ENCODE measurements around the gene SPACA4.
"Not testable (repeated sequence)": the region's sequence is repeated elsewhere in the genome, so short reads cannot be mapped to it uniquely, and the experiment has no call there.

The SPACA4 gene

GRCh38 chr19:48575931-48576622 is 30.5 kb upstream of the SPACA4 start:
- no peaks in the 10 kb centered on the region for H3K36me3 ChIP-seq (ENCODE audit: insufficient read depth, low read length)
- H3K4me1 ChIP-seq (ENCODE audit: insufficient read depth, low read length): no peaks in the 10 kb centered on the region
- H3K4me3 ChIP-seq (ENCODE audit: low read depth in 1 of 2, low read length in 2 of 2): no peak overlapping the region
- no peaks in the 10 kb centered on the region for H3K27me3 ChIP-seq (ENCODE audit: control insufficient read depth in 1 of 2, insufficient read depth in 2 of 2, low read length in 2 of 2)
- H3K9me3 ChIP-seq (ENCODE audit: low read length): no peaks in the 10 kb centered on the region
- no peak overlapping the region for H3K9ac ChIP-seq (ENCODE audit: low read length)
- no peak overlapping the region for H3K27ac ChIP-seq (ENCODE audit: low read depth, low read length)

- not testable (repeated sequence) for H3K4me1 ChIP-seq (ENCODE audit: insufficient read depth, low read length); H3K4me3 ChIP-seq (ENCODE audit: low read depth in 1 of 2, low read length in 2 of 2); H3K27ac ChIP-seq (ENCODE audit: low read depth, low read length); H3K9me3 ChIP-seq (ENCODE audit: low read length); H3K9ac ChIP-seq (ENCODE audit: low read length); H3K27me3 ChIP-seq (ENCODE audit: control insufficient read depth in 1 of 2, insufficient read depth in 2 of 2, low read length in 2 of 2); H3K36me3 ChIP-seq (ENCODE audit: insufficient read depth, low read length)
Measured at GRCh38 chr19:48577908-48578307, 28.6 kb upstream of the SPACA4 start.

DNA sequence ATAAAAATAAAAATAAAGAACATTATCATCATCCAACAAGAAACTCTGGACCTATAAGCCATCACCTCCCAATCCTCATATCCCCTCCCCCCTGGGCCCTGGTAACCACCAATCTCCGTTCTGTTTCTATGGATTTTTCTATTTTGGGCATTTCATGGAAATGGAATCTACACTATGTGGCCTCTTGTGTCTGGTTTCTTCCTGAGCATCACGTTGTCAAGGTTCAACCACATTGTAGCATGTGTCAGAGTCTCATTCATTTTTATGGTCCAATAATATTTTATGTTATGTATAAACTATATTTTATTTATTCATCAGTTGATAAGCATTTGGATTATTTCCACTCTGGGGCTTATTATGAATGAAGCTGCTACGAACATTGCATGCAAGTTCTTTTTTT is 27.7 kb upstream of the SPACA4 start:
- Histone ChIP-seq H3K27ac (ENCODE audit: low read depth, low read length) (no peak overlapping the region), H3K36me3 (ENCODE audit: insufficient read depth, low read length) (no peaks in the 10 kb centered on the region), H3K27me3 (ENCODE audit: control insufficient read depth in 1 of 2, insufficient read depth in 2 of 2, low read length in 2 of 2) (no peaks in the 10 kb centered on the region), H3K4me3 (ENCODE audit: low read depth in 1 of 2, low read length in 2 of 2) (no peak overlapping the region), H3K4me1 (ENCODE audit: insufficient read depth, low read length) (no peaks in the 10 kb centered on the region), H3K9me3 (ENCODE audit: low read length) (no peaks in the 10 kb centered on the region), H3K9ac (ENCODE audit: low read length) (no peak overlapping the region)

DNA sequence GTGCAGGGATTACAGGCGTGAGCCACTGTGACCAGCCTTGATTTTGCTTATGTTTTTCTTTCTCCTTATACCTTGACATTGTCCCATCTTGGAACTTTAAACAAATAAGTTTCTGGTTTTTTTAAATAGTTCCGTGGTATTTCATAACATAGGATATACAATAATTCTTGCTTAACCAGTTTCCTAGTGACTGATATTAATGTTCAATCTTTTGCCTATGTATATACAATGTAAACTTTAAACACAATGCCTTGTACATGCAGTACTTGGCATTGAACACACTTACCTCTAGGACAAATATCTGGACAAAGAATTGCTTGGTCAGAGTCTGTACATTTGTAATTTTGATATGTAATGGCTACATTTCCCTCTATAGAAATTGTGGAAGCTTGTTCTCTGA is 24.4 kb upstream of the SPACA4 start:
- H3K27ac ChIP-seq (ENCODE audit: low read depth, low read length): no peak overlapping the region
- no peaks in the 10 kb centered on the region for H3K36me3 ChIP-seq (ENCODE audit: insufficient read depth, low read length)
- H3K4me1 ChIP-seq (ENCODE audit: insufficient read depth, low read length): peaks cover 4% of the 10 kb centered on the region
- no peaks in the 10 kb centered on the region for H3K9me3 ChIP-seq (ENCODE audit: low read length)
- H3K4me3 ChIP-seq (ENCODE audit: low read depth in 1 of 2, low read length in 2 of 2): no peak overlapping the region
- H3K9ac ChIP-seq (ENCODE audit: low read length): no peak overlapping the region
- no peaks in the 10 kb centered on the region for H3K27me3 ChIP-seq (ENCODE audit: control insufficient read depth in 1 of 2, insufficient read depth in 2 of 2, low read length in 2 of 2)

DNA sequence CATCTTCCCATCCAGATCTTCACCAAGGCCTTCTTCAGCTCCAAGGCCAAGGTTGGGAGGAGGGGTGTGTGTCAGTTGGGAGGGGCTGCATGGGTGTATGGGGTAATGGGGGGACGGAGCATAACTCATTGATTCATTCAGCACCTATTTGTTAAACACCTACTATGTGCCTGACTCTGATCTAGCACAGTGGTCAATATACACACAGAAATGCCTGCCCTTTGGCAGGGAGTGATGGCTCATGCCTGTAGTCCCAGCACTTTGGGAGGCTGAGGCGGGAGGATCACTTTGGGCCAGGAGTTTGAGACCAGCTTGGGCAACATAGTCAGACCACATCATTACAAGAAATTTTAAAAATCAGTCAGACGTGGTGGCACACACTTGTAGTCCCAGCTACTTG is 19.2 kb upstream of the SPACA4 start:
- no peak overlapping the region for H3K27ac ChIP-seq (ENCODE audit: low read depth, low read length)
- no peaks in the 10 kb centered on the region for H3K36me3 ChIP-seq (ENCODE audit: insufficient read depth, low read length)
- no peaks in the 10 kb centered on the region for H3K27me3 ChIP-seq (ENCODE audit: control insufficient read depth in 1 of 2, insufficient read depth in 2 of 2, low read length in 2 of 2)
- no peaks in the 10 kb centered on the region for H3K9me3 ChIP-seq (ENCODE audit: low read length)
- H3K4me1 ChIP-seq (ENCODE audit: insufficient read depth, low read length): peaks cover 8% of the 10 kb centered on the region
- no peak overlapping the region for H3K9ac ChIP-seq (ENCODE audit: low read length)
- no peak overlapping the region for H3K4me3 ChIP-seq (ENCODE audit: low read depth in 1 of 2, low read length in 2 of 2)

GRCh38 chr19:48588670-48589401 is 17.7 kb upstream of the SPACA4 start:
- H3K9me3 ChIP-seq (ENCODE audit: low read length): no peaks in the 10 kb centered on the region
- H3K27me3 ChIP-seq (ENCODE audit: control insufficient read depth in 1 of 2, insufficient read depth in 2 of 2, low read length in 2 of 2): no peaks in the 10 kb centered on the region
- peak overlapping the region; percentile 39 for H3K27ac ChIP-seq (ENCODE audit: low read depth, low read length)
- peak overlapping the region; percentile 29 to 55 for H3K4me3 ChIP-seq (ENCODE audit: low read depth in 1 of 2, low read length in 2 of 2)
- H3K36me3 ChIP-seq (ENCODE audit: insufficient read depth, low read length): no peaks in the 10 kb centered on the region
- peak overlapping the region; percentile 33 for H3K9ac ChIP-seq (ENCODE audit: low read length)
- peaks cover 8% of the 10 kb centered on the region for H3K4me1 ChIP-seq (ENCODE audit: insufficient read depth, low read length)

GRCh38 chr19:48591021-48591420 is 15.5 kb upstream of the SPACA4 start:
- Histone ChIP-seq H3K9ac (ENCODE audit: low read length) (no peak overlapping the region), H3K4me3 (ENCODE audit: low read depth in 1 of 2, low read length in 2 of 2) (no peak overlapping the region), H3K36me3 (ENCODE audit: insufficient read depth, low read length) (no peaks in the 10 kb centered on the region), H3K27me3 (ENCODE audit: control insufficient read depth in 1 of 2, insufficient read depth in 2 of 2, low read length in 2 of 2) (no peaks in the 10 kb centered on the region), H3K9me3 (ENCODE audit: low read length) (no peaks in the 10 kb centered on the region), H3K27ac (ENCODE audit: low read depth, low read length) (no peak overlapping the region), H3K4me1 (ENCODE audit: insufficient read depth, low read length) (peaks cover 4% of the 10 kb centered on the region)

GRCh38 chr19:48595171-48595570 is 11.4 kb upstream of the SPACA4 start:
- Histone ChIP-seq H3K9me3 (ENCODE audit: low read length) (no peaks in the 10 kb centered on the region), H3K36me3 (ENCODE audit: insufficient read depth, low read length) (no peaks in the 10 kb centered on the region), H3K4me3 (ENCODE audit: low read depth in 1 of 2, low read length in 2 of 2) (no peak overlapping the region), H3K4me1 (ENCODE audit: insufficient read depth, low read length) (no peaks in the 10 kb centered on the region), H3K27ac (ENCODE audit: low read depth, low read length) (no peak overlapping the region), H3K9ac (ENCODE audit: low read length) (no peak overlapping the region), H3K27me3 (ENCODE audit: control insufficient read depth in 1 of 2, insufficient read depth in 2 of 2, low read length in 2 of 2) (no peaks in the 10 kb centered on the region)

GRCh38 chr19:48595833-48596232 is 10.7 kb upstream of the SPACA4 start:
- Histone ChIP-seq H3K4me1 (ENCODE audit: insufficient read depth, low read length) (no peaks in the 10 kb centered on the region), H3K9me3 (ENCODE audit: low read length) (no peaks in the 10 kb centered on the region), H3K27me3 (ENCODE audit: control insufficient read depth in 1 of 2, insufficient read depth in 2 of 2, low read length in 2 of 2) (no peaks in the 10 kb centered on the region), H3K27ac (ENCODE audit: low read depth, low read length) (no peak overlapping the region), H3K36me3 (ENCODE audit: insufficient read depth, low read length) (no peaks in the 10 kb centered on the region), H3K9ac (ENCODE audit: low read length) (no peak overlapping the region), H3K4me3 (ENCODE audit: low read depth in 1 of 2, low read length in 2 of 2) (no peak overlapping the region)

- H3K4me3 ChIP-seq (ENCODE audit: low read depth in 1 of 2, low read length in 2 of 2): no peak overlapping the region
Measured at GRCh38 chr19:48596237-48596636, 10.3 kb upstream of the SPACA4 start.

DNA sequence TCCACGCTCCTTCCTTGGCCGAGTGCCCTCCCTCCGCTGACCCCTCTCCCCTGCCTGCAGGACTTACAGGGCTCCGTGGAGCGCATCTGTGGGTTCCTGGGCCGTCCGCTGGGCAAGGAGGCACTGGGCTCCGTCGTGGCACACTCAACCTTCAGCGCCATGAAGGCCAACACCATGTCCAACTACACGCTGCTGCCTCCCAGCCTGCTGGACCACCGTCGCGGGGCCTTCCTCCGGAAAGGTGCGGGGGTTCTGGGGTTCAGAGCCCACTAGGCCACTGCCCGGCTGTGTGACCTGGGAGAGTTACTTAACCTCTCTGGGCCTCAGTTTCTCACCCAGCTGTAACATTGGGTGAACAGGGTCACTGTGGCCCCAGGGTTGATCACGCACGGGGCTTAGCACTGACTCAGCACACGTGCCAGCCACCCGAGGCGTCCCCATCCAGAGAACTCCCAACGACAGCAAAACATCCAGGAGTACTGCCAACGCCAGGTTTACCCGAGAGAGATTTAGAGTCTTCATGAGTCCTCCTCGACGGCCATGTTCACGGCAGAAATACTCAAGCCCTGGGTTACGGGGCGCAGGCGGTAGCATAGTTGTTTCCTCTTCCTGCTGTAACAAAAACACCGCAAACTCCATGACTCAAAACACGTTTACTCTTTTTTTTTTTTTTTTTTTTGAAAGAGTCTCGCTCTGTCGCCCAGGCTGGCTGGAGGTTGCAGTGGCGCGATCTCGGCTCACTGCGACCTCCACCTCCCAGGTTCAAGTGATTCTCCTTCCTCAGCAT is 9.7 kb upstream of the SPACA4 start:
- no peaks in the 10 kb centered on the region for H3K9me3 ChIP-seq (ENCODE audit: low read length)
- H3K4me3 ChIP-seq (ENCODE audit: low read depth in 1 of 2, low read length in 2 of 2): no peak overlapping the region
- no peaks in the 10 kb centered on the region for H3K27me3 ChIP-seq (ENCODE audit: control insufficient read depth in 1 of 2, insufficient read depth in 2 of 2, low read length in 2 of 2)
- H3K27ac ChIP-seq (ENCODE audit: low read depth, low read length): no peak overlapping the region
- no peaks in the 10 kb centered on the region for H3K36me3 ChIP-seq (ENCODE audit: insufficient read depth, low read length)
- H3K4me1 ChIP-seq (ENCODE audit: insufficient read depth, low read length): no peaks in the 10 kb centered on the region
- no peak overlapping the region for H3K9ac ChIP-seq (ENCODE audit: low read length)

More at GRCh38 chr19:48596237-48596636, 10.3 kb upstream of the SPACA4 start:
- Histone ChIP-seq H3K36me3 (ENCODE audit: insufficient read depth, low read length) (no peaks in the 10 kb centered on the region), H3K27me3 (ENCODE audit: control insufficient read depth in 1 of 2, insufficient read depth in 2 of 2, low read length in 2 of 2) (no peaks in the 10 kb centered on the region), H3K27ac (ENCODE audit: low read depth, low read length) (no peak overlapping the region), H3K4me1 (ENCODE audit: insufficient read depth, low read length) (no peaks in the 10 kb centered on the region), H3K9ac (ENCODE audit: low read length) (no peak overlapping the region), H3K9me3 (ENCODE audit: low read length) (no peaks in the 10 kb centered on the region)

Data from muscle layer of colon (tissue), 2 donors.